ENCODE measurements around the gene PROCA1.
"Not testable (repeated sequence)": the region's sequence is repeated elsewhere in the genome, so short reads cannot be mapped to it uniquely, and the experiment has no call there.

The PROCA1 gene

DNA sequence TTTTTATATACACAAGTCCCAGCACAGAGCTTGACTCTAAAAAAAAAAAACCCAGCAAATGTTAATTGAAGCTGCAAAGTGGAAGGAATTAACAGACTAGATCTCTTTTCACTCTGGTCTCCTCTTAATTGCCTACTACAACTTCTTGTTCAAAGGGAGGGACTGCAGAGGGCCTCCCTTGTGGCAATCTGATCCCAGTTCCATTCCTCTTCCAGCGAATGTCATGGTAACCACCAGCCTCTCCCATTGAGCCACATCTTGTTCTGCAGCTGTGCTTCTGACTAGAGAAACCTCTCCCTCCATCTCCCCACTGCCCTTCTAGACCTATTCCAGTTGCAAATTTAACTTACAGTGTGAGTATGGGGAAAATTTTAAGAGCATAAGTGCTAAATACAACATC, 43.8 kb downstream of the PROCA1 start:
- DNase-seq: no peak

DNA sequence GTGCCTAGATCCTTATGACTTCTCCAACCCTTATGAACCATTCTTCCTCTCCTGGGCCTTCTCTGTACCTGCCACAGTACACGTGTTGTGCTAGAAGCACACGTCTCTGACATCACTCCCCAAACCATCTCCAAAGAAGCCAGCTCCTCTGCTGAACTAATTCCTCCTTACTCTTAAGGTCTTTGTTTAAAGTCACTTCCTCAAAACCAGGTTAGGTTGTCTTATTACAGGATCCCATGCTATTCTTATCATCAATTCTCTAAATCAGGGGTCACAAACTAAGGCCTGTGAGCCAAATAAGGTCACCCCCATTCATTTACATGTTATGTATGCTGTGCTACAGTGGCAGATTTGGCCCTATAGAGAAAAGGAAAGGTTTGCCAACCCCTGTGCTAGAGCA, 45.7 kb downstream of the PROCA1 start:
- no peak for DNase-seq

DNA sequence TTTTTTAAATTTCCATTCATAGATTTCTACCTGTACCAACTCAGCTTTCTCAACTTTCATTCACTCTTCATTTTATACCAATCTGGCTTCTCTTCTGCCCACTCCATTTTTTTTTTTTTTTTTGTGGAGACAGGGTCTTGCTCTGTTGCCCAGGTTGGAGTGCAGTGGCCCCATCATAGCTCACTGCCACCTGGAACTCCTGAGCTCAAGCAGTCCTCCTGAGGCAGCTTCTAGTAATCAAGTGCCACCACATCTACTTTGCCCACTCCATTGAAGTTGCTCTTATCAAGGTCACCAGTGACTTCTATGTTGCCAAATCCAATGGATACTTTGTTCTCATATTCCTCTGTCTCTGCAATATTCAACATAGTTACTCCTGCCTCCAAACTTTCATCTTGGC, 48.0 kb downstream of the PROCA1 start:
- DNase-seq: no peak

DNA sequence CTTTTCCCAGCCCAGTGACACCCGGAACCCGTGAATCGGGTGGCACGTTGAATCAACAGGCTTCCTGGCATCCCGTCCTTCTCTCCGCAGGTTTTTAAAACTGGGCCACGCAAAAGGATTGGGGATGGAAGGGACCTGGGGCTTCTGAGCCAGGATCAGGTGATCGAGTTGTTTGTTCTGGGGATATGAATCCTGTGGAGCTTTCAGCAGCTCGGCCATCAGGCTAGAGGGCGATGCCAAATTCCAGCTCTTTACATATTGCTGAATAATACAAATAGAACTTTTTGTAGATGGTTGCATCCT, 49.2 kb downstream of the PROCA1 start:
- no peak for DNase-seq

DNA sequence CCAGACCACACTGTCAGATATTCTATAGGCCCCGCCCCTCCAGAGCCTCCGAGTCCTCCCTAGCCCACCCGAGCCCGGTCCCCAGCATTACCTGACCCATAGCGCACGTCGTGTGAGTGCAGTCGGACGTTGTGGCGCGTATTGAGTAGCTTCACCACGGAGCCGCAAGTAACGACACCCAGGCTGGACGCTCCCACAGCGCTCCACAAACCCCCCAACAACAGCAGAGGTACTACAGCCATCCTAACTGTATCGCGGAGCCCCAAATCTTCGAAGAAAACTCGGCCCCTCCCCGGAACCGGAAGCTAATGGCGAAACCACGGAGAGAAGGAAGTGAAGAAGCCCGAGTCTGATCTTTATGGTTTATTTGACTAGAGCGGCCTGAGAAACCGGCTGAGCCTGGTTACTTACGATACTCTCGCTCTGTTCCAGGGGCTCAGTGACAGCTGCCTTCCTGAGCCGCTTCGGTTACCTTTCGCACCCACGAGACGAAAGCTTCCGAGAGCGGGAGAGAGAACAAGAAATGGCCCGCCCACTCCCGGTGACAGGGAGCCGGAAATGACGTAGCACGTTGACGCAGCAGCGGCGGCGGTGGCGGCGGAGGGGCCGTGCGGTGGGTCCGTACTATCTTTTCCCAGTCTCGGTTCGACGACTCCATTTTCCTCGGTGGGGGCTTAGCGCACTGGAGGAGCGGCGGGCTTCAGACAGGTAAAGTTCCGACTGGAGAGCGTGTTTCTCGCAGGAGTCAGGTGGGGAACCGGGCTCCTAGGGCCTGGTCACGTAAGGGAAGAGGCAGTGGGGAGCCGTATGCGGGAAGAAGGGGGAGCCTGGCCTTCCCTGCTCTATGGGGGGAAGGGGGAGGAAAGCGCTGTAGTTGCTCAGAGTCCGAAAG, 49.8 kb downstream of the PROCA1 start, which contains the start of the genes SDF2 and SUPT6H:
Gene SDF2, minus strand, starts transcription at position 272 of the 892 bp plus-strand sequence. Its CDS starts 30 bp downstream, at position 242.
Gene SUPT6H, plus strand, starts transcription at position 571 of the 892 bp plus-strand sequence. CDS start 11,197 bp downstream, outside the sequence.
- peak; percentile 89 for DNase-seq

DNA sequence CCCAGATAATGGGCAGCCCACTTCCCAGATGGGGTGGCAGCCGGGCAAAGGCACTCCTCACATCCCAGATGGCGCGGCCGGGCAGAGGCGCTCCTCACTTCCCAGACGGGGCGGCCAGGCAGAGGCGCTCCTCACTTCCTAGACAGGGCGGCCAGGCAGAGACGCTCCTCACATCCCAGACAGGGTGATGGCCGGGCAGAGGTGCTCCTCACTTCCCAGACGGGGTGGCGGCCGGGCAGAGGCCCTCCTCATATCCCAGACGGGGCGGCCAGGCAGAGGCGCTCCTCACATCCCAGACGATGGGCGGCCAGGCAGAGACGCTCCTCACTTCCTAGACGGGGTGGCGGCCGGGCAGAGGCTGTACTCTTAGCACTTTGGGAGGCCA, 52.2 kb downstream of the PROCA1 start:
- DNase-seq: not testable (repeated sequence)

DNA sequence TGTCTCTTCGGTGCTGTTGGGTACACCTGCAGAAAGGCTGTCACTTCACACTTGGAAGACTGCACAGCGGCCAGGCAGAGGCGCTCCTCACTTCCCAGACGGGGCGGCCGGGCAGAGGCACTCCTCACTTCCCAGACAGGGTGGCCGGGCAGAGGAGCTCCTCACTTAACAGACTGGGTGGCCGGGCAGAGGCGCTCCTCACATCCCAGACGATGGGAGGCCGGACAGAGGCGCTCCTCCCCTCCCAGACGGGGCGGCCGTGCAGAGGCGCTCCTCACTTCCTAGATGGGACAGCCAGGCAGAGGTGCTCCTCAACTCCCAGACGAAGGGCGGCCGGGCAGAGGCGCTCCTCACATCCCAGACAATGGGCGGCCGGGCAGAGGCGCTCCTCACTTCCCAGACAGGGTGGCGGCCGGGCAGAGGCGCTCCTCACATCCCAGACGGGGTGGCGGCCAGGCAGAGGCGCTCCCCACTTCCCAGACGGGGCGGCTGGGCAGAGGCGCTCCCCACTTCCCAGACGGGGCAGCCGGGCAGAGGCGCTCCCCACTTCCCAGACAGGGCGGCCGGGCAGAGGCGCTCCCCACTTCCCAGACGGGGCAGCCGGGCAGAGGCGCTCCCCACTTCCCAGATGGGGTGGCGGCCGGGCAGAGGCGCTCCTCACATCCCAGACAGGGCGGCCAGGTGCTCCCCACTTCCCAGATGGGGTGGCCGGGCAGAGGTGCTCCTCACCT, 52.8 kb downstream of the PROCA1 start:
- DNase-seq: not testable (repeated sequence)

DNA sequence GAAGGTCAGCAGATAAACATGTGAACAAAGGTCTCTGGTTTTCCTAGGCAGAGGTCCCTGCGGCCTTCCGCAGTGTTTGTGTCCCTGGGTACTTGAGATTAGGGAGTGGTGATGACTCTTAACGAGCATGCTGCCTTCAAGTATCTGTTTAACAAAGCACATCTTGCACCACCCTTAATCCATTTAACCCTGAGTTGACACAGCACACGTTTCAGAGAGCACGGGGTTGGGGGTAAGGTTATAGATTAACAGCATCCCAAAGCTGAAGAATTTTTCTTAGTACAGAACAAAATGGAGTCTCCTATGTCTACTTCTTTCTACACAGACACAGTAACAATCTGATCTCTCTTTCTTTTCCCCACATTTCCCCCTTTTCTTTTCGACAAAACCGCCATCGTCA, 53.3 kb downstream of the PROCA1 start:
- DNase-seq: not testable (repeated sequence)

DNA sequence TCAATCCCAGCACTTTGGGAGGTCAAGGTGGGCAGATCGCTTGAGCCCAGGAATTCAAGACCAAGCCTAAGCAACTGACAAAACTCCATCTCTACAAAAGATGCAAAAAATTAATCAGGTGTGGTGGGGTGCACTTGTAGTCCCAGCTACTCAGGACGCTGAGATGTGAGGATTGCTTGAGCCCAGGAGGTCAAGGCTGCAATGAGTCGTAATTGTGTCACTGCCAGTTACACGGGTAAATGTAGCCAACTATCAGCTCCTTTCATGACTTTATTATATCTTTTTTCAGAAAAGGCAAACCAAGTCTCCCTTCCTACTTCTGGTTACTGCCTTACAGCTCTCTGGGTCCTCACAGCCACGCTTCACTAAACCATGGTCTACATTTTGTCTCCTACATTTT, 53.9 kb downstream of the PROCA1 start:
- peak; percentile 64 for DNase-seq

DNA sequence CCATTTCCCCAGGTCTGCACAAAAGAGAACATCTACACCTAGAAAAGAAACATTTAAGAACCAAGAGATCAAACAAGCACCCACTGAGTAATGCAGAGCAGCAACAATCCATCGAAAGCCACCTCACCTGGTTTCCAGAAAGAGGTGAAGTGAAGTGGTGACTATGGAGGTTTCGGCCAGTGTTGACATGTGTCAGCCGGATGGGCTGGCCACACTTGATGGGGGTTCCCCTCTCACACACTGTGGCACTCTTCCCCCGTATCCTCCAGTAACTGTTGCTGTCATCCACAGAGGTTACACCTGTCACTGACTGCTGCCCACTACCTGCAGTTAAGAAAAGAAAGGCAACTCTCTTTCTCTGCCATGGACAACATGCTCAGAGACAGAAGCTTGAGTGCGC, 56.5 kb downstream of the PROCA1 start:
- DNase-seq: no peak
